HG03520 (cell line): ENCODE results near the gene TNFRSF6B.
"Not testable (repeated sequence)": the region's sequence is repeated elsewhere in the genome, so short reads cannot be mapped to it uniquely, and the experiment has no call there.

ENCODE experiments used
- ATAC-seq: cut with Tn5 transposase; IDR thresholded peaks from one replicate; pipeline ENCODE4 v1.9.1; 2021; ENCODE audit warnings: mild to moderate bottlenecking, moderate library complexity; ENCODE audit not compliant: unreplicated experiment

Gene TNFRSF6B

GRCh38 chr20:63661959-63662812 lies 34.3 kb upstream of the TNFRSF6B start:
- ATAC-seq: no peak

GRCh38 chr20:63662813-63663189 lies 33.7 kb upstream of the TNFRSF6B start:
- ATAC-seq: no peak

GRCh38 chr20:63663332-63664066 lies 33.0 kb upstream of the TNFRSF6B start:
- ATAC-seq: no peak

GRCh38 chr20:63664143-63664851 lies 32.2 kb upstream of the TNFRSF6B start:
- ATAC-seq: no peak

- no peak for ATAC-seq
Observed at GRCh38 chr20:63664861-63665594, 31.4 kb upstream of the TNFRSF6B start.

- ATAC-seq: no peak
Observed at GRCh38 chr20:63665708-63666107, 30.7 kb upstream of the TNFRSF6B start.

- ATAC-seq: no peak
Observed at GRCh38 chr20:63667858-63668257, 28.6 kb upstream of the TNFRSF6B start.

GRCh38 chr20:63668351-63668750 lies 28.1 kb upstream of the TNFRSF6B start:
- no peak for ATAC-seq

- not testable (repeated sequence) for ATAC-seq
Observed at GRCh38 chr20:63671695-63672094, 24.8 kb upstream of the TNFRSF6B start.

- ATAC-seq: no peak
Observed at GRCh38 chr20:63672666-63673065, 23.8 kb upstream of the TNFRSF6B start.

- ATAC-seq: no peak
Observed at GRCh38 chr20:63673951-63674350, 22.5 kb upstream of the TNFRSF6B start.

GRCh38 chr20:63675681-63676368 lies 20.6 kb upstream of the TNFRSF6B start:
- no peak for ATAC-seq

GRCh38 chr20:63678071-63678470 lies 18.4 kb upstream of the TNFRSF6B start:
- no peak for ATAC-seq

GRCh38 chr20:63678667-63679465 lies 17.6 kb upstream of the TNFRSF6B start:
- no peak for ATAC-seq

GRCh38 chr20:63679799-63680305 lies 16.6 kb upstream of the TNFRSF6B start:
- ATAC-seq: no peak

GRCh38 chr20:63680427-63680826 lies 16.0 kb upstream of the TNFRSF6B start:
- ATAC-seq: no peak

GRCh38 chr20:63680857-63681608 lies 15.4 kb upstream of the TNFRSF6B start:
- no peak for ATAC-seq

- ATAC-seq: no peak
Observed at GRCh38 chr20:63681609-63682142, 14.8 kb upstream of the TNFRSF6B start.
